Psoas muscle (tissue), 8 donors: Measurements from ENCODE around the gene GRIN3B. TPM values are rescaled to one million over a fixed set of nuclear protein-coding genes. Genes with fewer than 3 reads are reported as not detected.

Experiments used
- ATAC-seq, 4 donors: fragments of 200-7000 bp; cut with Tn5 transposase; one replicate each; pipeline ENCODE4 v1.9.1; 2020; ENCODE audit warnings: moderate library complexity in 3 of 4, mild to moderate bottlenecking in 2 of 4
- DNase-seq, 2 donors: peaks; one replicate each; pipeline ENCODE4 v3.0.0-alpha.2; 2020
- H3K27ac ChIP-seq: fragments of 200-600 bp; one replicate; pipeline ENCODE4 v1.8.0; 2022
- H3K27me3 ChIP-seq, 3 donors: fragments of 200-600 bp in 1 of 3; one replicate each; pipeline versions ENCODE4 v1.6.1 to v1.8.0; 2013 to 2022; ENCODE audit warnings: low read length in 2 of 3, mild to moderate bottlenecking in 2 of 3, moderate library complexity in 1 of 3; ENCODE audit not compliant: insufficient read depth in 3 of 3
- H3K36me3 ChIP-seq, 2 donors: fragments of 200-600 bp in 1 of 2; one replicate each; pipeline versions ENCODE4 v1.6.1 to v1.8.0; 2013 to 2022; ENCODE audit warnings: low read depth in 1 of 2, mild to moderate bottlenecking in 1 of 2, moderate library complexity in 1 of 2; ENCODE audit not compliant: insufficient read depth in 1 of 2
- H3K4me1 ChIP-seq: fragments of 200-600 bp; one replicate; pipeline ENCODE4 v1.8.0; 2022
- H3K4me3 ChIP-seq: fragments of 200-600 bp; one replicate; pipeline ENCODE4 v1.8.0; 2022; ENCODE audit warnings: mild to moderate bottlenecking
- H3K9me3 ChIP-seq: fragments of 200-600 bp; one replicate; pipeline ENCODE4 v1.8.0; 2022
- WGBS, 3 donors: extraction: QIAGEN DNeasy Blood & Tissue Kit; methylation state at CpG; one replicate each; pipeline versions ENCODE4 v1.1.6 to v1.1.7; 2013; 5-methylcytosine and 5-hydroxymethylcytosine counted together
- intact Hi-C, 2 donors: fragments of 100-400 bp; cut with DNase I; formaldehyde crosslinking; loops; one replicate each; pipeline versions ENCODE4 v1.11.0 to v1.14.2; 2022
- polyA plus RNA-seq, 3 donors: library from polyadenylated mRNA; stranded (reverse); fragments of 200-250 nt; gene quantifications; one replicate each; pipeline ENCODE4 v1.2.3, GENCODE V29; 2013
- total RNA-seq, 4 donors: library from RNA; stranded (reverse); fragmentation: NEBNext Ultra II Directional in 2 of 4; extraction: Animal tissue kit (Norgen Biotek cat#: 25700) in 2 of 4; gene quantifications; one replicate each; pipeline versions ENCODE4 v1.2.1 to v1.2.4, GENCODE V29; 2021 to 2023
- TF ChIP-seq, protein P1 (sequence below): fragments of 200-600 bp; IDR thresholded peaks from one replicate; pipeline ENCODE4 v1.8.0; 2022; ENCODE audit warnings: antibody characterized with exemption
- donor health status: healthy with polysubstance abuse.
- donor health status: DM: no; HTN: no; CAD: no; lungs with moderate emphysema.
- donor health status: Bipolar disorder and iron deficiency.
- donor health status: healthy.
- donor health status: DM: yes; HTN: yes; CAD: no.
- donor health status: DM: no; HTN: no; CAD: no.
- donor health status: DM: no; HTN: no; CAD: no.
- donor health status: DM: yes; HTN: yes; CAD: no.

GRIN3B gene
- total and polyA plus RNA-seq, 7 donors: 0.01 to 0.16 TPM; not detected in 5

GRCh38 chr19:1000591-1001537 lies 645 bp downstream of the GRIN3B start:
- intact Hi-C loops: loop anchor here in 1 of 2 donors (1.0 kb wide), 1 partner anchor 144 kb away; no protein-coding TSS in a partner anchor
- TF ChIP-seq, protein P1, sequence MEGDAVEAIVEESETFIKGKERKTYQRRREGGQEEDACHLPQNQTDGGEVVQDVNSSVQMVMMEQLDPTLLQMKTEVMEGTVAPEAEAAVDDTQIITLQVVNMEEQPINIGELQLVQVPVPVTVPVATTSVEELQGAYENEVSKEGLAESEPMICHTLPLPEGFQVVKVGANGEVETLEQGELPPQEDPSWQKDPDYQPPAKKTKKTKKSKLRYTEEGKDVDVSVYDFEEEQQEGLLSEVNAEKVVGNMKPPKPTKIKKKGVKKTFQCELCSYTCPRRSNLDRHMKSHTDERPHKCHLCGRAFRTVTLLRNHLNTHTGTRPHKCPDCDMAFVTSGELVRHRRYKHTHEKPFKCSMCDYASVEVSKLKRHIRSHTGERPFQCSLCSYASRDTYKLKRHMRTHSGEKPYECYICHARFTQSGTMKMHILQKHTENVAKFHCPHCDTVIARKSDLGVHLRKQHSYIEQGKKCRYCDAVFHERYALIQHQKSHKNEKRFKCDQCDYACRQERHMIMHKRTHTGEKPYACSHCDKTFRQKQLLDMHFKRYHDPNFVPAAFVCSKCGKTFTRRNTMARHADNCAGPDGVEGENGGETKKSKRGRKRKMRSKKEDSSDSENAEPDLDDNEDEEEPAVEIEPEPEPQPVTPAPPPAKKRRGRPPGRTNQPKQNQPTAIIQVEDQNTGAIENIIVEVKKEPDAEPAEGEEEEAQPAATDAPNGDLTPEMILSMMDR: no peak
- Histone ChIP-seq H3K27me3 (peaks cover 0 to 70% (median 31%) of the 10 kb centered on the region in 3 donors), H3K9me3 (no peaks in the 10 kb centered on the region), H3K4me1 (no peaks in the 10 kb centered on the region), H3K27ac (no peak overlapping the region), H3K36me3 (no peaks in the 10 kb centered on the region), H3K4me3 (no peak overlapping the region)
- no peak for DNase-seq
- 3 to 5% (median 4%) methylated on average over 51 to 73 of the region's 73 CpGs for whole genome bisulfite sequencing, 3 donors
- no peak for ATAC-seq

- no peaks in the 10 kb centered on the region for H3K4me1 ChIP-seq
- no peak overlapping the region for H3K4me3 ChIP-seq
- intact Hi-C loops: loop anchor here in 1 of 2 donors (1.0 kb wide), 1 partner anchor 144 kb away; no protein-coding TSS in a partner anchor
- WGBS, 3 donors: 7 to 12% (median 8%) methylated on average over 18 to 20 of the region's 20 CpGs
- TF ChIP-seq, protein P1: peak; percentile 87
- no peaks in the 10 kb centered on the region for H3K36me3 ChIP-seq
- no peak overlapping the region for H3K27ac ChIP-seq
- H3K27me3 ChIP-seq: peaks cover 0 to 63% (median 31%) of the 10 kb centered on the region in 3 donors
- peak in 1 of 2 donors; percentile 80 for DNase-seq
- peak; percentile 54 to 84 (median 70) for ATAC-seq
- H3K9me3 ChIP-seq: no peaks in the 10 kb centered on the region
Observed at GRCh38 chr19:1001538-1002166, 1.4 kb downstream of the GRIN3B start.

DNA sequence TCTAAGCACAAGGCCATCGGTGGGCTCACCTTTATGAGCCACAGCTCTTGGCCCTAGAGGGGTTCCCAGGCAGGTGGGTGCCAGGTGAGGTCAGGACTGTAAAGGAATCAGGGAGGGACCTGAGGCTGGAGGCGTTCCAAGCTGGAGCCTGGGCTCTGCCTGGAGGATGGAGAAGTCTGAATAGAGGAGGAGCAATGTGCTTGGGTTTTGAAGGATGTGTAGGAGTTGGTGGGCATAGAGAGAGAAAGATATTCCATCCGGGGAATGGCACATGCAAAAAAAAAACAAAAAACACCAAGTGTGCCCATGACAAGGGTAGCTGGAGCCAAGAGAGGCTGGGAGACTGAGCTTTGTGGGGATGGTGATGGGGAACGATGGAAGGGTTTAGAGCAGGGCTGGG lies 2.4 kb downstream of the GRIN3B start:
- 65 to 68% (median 65%) methylated on average over 4 of the region's 4 CpGs for WGBS, 3 donors
- H3K4me1 ChIP-seq: no peaks in the 10 kb centered on the region
- no peak overlapping the region for H3K4me3 ChIP-seq
- H3K36me3 ChIP-seq: no peaks in the 10 kb centered on the region
- no peaks in the 10 kb centered on the region for H3K9me3 ChIP-seq
- DNase-seq (no peak), ATAC-seq (no peak)
- intact Hi-C loops: no loop called here
- TF ChIP-seq, protein P1: no peak
- no peak overlapping the region for H3K27ac ChIP-seq
- H3K27me3 ChIP-seq: peaks cover 0 to 54% (median 29%) of the 10 kb centered on the region in 3 donors

DNA sequence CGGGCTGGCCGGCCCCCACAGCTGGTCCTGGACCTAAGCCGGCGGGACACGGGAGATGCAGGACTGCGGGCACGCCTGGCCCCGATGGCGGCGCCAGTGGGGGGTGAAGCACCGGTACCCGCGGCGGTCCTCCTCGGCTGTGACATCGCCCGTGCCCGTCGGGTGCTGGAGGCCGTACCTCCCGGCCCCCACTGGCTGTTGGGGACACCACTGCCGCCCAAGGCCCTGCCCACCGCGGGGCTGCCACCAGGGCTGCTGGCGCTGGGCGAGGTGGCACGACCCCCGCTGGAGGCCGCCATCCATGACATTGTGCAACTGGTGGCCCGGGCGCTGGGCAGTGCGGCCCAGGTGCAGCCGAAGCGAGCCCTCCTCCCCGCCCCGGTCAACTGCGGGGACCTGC lies 3.1 kb downstream of the GRIN3B start:
- H3K36me3 ChIP-seq: no peaks in the 10 kb centered on the region
- 75 to 82% (median 78%) methylated on average over 23 to 37 of the region's 37 CpGs for WGBS, 3 donors
- ATAC-seq (no peak), DNase-seq (no peak)
- H3K27ac ChIP-seq: no peak overlapping the region
- intact Hi-C loops: no loop called here
- no peaks in the 10 kb centered on the region for H3K4me1 ChIP-seq
- TF ChIP-seq, protein P1: no peak
- no peaks in the 10 kb centered on the region for H3K9me3 ChIP-seq
- peaks cover 0 to 47% (median 28%) of the 10 kb centered on the region in 3 donors for H3K27me3 ChIP-seq
- H3K4me3 ChIP-seq: no peak overlapping the region
